HG03457 (cell line): ENCODE data around the gene FAM32A.

Experiments used
- ATAC-seq: cut with Tn5 transposase; IDR thresholded peaks from one replicate; pipeline ENCODE4 v1.9.1; 2021; ENCODE audit warnings: moderate number of reproducible peaks; ENCODE audit not compliant: unreplicated experiment

The FAM32A gene

DNA sequence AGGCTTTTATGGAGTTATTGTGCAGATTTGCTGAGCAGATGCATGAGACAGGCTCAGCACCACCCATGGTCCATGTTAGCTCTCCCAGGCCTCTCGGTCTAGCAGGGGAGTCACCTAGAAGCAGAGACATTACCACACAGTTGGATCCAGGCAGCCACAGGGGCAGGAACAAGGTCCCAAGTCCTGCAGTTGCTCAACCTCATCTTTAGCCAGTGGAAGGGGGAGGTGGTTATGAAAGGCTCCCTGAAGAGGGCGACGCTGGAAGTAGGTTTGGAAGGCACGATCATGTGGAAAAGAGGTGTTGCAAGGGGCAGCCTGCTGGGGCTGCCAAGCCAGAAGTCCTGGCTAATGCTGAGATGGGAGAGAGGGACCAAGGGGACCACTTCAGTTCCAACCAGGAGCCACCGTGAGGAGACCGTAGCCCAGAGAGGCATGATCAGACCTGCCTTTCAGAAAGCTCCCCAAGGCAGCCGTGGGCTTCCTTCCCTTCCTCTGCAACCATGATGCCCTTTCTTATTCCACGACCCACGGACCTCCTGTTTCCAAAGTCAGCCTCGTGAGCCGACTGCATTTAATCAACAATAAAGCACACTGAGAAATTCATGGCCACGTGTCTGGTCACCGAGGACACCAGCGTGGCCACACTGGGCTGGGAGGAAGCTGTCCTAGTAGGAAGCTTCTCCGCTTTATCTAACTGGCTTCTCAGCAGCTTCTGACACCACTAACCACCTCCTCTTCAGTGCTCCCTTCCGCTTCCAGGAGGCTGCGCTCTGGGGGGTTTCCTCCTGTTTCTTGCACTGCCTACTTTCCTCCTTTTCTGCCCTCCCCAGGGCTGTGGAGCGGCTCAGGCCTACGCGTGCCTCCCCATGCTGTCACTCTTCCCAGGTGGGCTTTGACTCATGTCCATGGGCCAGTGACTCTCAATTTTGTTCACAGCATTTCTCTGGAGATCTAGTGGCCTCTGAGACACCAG lies 15.1 kb downstream of the FAM32A start:
- no peak for ATAC-seq

DNA sequence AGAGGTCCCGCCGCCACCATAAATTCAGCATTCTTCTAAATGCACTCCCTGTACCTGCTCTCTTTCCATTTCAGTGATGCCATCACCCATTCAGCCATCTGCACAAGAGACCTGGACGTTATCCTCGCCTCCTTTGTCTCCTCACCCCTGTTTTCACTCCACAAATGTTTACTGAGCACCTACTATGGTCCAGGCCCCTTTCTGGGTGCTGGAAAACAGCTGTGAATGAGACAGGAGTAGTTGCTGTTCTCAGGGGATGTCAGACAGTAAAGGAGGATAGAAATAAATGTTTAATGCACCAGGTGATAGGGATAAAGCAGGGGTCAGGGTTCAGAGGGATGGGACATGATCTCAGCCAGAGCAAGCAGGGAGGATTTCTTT lies 15.8 kb downstream of the FAM32A start:
- no peak for ATAC-seq

DNA sequence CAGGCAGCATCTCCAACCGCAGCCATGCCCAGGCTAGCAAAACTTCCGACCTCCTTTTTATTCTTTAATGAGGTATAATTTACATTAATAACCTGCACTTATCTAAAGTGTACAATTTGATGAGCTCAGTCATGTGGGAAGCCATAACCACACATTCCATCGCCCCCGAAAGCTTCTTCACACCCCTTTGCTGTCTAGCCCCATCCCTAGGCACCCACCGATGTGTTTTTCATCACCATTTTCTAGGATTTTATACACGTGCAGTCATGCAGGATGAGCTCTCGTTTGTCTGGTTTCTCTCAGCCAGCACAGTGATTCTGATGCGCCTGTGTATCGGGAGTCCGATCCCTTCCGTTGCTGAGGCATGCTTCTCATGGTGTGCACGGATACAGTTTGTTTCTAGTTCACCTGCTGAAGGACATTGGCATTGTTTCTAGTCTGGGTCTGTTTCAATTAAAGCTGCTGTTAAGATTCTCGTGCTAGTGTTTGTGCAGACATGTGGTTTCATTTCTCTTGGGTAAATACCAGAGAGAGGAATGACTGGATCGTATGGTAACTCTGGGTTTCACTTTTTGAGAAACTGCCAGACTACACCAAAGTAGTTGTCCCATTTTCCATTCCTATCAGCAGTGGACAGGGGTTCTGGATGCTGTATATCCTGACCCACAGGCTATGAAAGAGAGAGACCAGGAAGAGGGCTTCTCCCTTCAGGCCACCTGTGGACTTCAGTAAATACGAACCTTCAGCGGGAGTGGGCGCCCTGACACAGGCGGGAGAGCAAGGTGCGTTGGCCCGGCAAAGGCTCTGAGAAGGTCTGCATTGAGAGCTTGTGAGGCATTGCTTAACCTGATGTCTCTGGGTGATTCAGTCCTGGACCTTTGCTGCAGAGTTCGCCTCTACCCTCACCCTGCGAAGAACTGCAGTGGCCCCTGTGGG lies 17.4 kb downstream of the FAM32A start:
- ATAC-seq = no peak

GRCh38 chr19:16203256-16204004 lies 18.2 kb downstream of the FAM32A start:
- no peak for ATAC-seq

DNA sequence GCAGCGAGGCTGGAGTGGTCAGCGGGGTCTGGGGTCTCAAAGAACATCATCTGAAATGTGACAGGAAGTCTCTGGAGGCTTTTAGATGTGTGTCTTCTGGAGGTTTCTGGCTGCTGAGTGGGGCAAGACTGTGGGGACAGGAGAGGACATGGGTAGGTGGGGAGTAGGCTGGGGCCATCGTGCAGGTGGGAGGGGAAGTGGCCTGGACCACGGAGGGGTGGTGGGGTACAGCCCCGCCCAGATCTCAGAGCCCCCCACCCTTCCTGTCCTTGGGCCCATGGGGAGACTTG lies 18.7 kb downstream of the FAM32A start:
- ATAC-seq = no peak

DNA sequence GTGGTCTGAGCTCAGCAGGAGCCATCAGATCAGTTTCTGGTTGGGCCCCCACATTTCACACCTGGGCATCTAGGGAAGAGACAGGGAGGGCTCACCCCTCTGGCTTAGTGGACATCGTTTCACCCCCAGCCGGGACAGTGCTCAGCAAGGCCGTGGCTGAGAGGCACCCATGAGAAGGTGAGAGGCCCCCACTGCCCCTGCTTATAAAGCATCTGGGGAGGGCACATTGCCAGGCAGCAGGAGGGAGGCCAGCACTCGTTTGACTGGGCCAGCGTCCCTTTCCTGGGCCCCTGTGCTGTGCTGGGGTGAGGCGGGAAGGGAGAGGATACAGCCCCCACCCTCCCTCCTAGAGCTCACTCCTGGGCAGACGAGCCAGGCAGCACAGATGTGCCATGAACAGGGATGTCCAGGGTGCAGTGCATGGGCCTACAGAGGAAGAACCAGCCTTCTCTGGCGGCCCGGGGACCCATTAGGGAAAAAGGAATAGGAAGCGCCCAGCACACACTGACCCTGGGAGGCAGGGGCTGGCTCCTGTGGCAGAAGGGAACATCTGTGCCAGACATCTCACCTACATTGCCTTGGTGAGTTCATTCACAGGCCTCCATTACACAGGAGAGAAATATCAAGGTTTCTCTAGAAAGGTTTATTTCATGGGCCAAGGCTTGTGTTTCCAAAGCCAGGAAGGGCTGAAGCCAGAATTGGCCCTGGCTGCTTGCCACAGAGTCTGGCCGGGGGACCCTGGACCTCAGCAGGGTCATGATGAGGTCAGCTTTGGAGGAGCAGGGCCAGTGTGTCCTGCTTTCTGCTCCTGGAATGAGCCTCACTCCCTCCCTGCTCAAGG lies 20.2 kb downstream of the FAM32A start:
- ATAC-seq = no peak

GRCh38 chr19:16206046-16206605 lies 20.9 kb downstream of the FAM32A start:
- no peak for ATAC-seq

DNA sequence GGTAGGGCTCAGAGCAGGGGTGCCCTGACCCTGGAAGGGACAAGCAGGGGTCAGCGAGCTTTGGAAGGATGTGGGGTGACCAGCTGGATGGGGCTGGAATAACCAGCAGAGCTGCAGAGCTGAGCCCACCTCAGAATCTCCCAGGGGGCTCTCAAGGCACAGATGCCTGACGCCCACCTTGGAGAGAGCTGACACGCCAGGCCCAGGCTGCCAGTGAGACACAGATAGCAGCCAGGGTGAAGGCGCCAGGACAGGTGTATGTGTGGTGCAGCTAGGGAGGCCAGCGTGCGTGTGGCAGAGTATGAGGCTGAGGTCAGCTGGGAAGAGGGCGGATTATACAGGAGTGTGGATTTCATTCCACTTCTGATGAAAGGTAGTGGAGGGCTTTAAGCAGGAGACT lies 21.4 kb downstream of the FAM32A start:
- ATAC-seq = no peak

DNA sequence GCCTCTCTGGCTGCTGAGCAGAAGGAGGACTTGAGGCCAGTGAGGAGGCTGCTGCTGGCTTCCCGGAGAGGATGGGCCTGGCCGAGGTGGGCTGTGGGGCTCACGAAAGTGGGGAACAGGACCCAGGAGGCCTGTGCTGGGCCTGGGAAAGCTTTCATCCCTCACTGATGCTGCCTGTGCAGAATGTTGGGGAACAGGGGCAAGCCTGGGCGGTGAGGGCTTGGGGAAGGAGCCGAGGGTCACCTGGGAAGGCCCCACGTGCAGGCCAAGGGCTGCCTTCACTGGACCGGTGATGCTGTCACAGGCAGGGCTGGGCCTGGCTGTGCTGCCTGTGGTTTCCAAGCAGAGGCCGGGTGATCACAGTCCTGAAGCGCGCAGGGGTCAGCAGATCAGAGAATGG lies 21.9 kb downstream of the FAM32A start:
- ATAC-seq = no peak

GRCh38 chr19:16207490-16208025 lies 22.3 kb downstream of the FAM32A start:
- no peak for ATAC-seq

DNA sequence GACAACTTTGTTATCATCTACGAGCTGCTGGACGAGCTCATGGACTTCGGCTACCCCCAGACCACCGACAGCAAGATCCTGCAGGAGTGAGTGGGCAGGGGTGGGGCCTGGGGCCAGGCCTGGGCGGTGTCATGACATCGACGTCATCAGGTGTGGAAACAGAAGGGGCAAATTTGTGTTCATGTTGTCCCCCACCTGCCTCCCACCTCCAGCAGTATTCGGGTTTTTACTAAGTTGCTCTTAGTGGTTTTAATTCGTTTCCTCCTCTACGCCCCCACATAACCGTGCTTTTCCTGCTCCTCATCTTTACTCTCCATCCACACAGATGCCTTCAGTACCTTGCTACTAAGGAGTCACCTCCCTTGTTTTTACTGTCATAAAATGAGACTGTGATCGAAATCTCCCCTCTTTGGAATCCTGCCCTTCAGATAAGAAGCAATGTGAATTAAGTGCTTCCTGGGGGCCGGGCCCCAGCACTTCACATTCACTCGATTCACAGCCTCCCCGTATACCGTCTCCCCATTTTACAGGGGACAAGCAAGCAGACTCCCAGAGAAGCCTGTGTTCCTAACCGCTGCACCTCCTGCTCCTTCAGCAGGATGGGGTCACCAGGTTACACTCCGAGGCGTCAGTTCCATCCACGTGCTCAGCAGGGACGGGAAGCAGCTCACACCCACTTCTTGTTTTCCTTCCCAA lies 23.0 kb downstream of the FAM32A start:
- no peak for ATAC-seq

GRCh38 chr19:16208847-16209665 lies 23.8 kb downstream of the FAM32A start:
- no peak for ATAC-seq

GRCh38 chr19:16210168-16210567 lies 25.0 kb downstream of the FAM32A start:
- ATAC-seq = no peak

DNA sequence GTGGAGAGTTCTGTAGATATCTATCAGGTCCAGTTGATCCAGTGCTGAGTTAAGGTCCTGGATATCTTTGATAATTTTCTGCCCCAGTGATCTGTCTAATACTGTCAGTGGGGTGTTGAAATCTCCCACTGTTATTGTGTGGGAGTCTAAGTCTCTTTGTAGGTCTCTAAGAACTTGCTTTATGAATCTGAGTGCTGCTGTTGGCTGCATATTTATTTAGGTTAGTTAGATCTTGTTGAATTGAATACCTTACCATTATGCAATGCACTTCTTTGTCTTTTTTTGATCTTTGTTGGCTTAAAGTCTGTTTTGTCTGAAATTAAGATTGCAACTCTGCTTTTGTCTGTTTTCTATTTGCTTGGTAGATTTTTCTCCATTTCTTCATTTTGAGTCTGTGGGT lies 27.9 kb downstream of the FAM32A start:
- ATAC-seq = no peak

GRCh38 chr19:16216744-16217670 lies 31.8 kb downstream of the FAM32A start:
- ATAC-seq = no peak

DNA sequence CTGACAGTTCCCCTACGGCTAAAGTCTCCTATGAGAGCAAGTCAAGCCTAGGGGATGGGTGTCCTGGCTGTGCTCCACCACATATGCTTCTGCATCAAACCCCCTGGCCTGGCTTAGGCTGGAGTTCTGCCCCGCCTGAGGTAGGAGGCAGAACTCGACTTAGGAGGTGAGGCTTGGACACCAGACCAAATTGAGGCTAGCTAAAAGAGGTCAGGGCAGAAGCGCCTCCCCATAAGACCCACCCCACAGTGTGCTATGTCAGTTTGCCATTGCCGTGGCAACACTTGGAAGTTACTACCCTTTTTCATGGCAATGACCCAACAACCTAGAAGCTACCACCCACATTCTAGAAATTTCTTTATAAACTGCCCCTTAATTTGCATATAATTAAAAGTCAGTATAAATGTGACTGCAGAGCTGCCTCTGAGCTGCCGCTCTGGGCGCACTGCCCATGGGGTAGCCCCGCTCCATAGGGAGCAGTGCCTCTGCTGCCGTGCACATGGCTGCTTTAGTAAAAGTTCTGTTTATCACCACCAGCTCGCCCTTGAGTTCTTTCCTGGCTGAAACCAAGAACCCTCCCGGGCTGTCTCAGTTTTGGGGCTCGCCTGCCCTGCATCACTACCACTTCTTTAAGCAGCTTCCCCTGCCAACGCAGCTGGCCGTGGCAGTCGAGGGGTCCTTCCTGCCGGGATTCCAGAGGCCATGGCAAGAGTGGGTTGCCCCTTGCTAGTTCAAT lies 32.7 kb downstream of the FAM32A start:
- no peak for ATAC-seq

DNA sequence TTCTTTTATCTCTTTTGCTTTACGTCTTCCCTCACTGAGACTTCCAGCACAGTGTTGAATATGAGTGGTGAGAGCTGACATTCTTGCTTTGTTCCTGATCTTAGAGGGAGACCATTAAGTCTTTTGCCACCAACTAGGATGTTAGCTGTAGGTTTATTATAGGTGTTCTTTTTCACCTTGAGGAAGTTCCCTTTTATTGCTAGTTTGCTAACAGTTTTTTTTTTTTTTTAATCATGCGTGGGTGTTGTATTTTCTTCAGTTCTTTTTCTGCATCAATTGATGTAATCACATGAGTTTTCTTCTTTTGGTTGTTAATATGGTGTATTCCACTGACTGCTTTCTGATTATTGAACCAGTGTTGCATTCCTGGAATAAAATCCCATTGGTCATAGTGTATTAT lies 33.6 kb downstream of the FAM32A start:
- no peak for ATAC-seq
